ENCODE results near the gene WTAP. TPM values are rescaled to one million over a fixed set of nuclear protein-coding genes. Genes with fewer than 3 reads are reported as not detected.

Gene WTAP
- total and polyA plus RNA-seq, 2 experiments from 2014 or later = 108 to 121 TPM

- ATAC-seq = no peak
- H3K4me3 Mint-ChIP-seq = no peak overlapping the region
Measured at GRCh38 chr6:159805440-159806020, 78.2 kb downstream of the WTAP start.

More at GRCh38 chr6:159805440-159806020, 78.2 kb downstream of the WTAP start:
- Histone ChIP-seq H4K20me1 (replicated peaks; ENCODE audit: insufficient read depth) (no peaks in the 10 kb centered on the region), H3F3A (replicated peaks; ENCODE audit: low read depth) (no peaks in the 10 kb centered on the region), H3K4me2 (no peak overlapping the region), H3K4me3 (no peak overlapping the region), H3K27ac (ENCODE audit: low read depth) (no peak overlapping the region), H3K4me1 (ENCODE audit: insufficient read depth) (no peaks in the 10 kb centered on the region), H3K36me3 (ENCODE audit: insufficient read depth) (no peaks in the 10 kb centered on the region), H3K27me3 (ENCODE audit: insufficient read depth) (no peaks in the 10 kb centered on the region), H2AFZ (no peak overlapping the region), H3K9me2 (ENCODE audit: insufficient read depth) (no peaks in the 10 kb centered on the region), H3K79me2 (replicated peaks; ENCODE audit: insufficient read depth) (no peaks in the 10 kb centered on the region)
- peaks cover 6% of the 10 kb centered on the region for H3K27me3 Mint-ChIP-seq (ENCODE audit: insufficient read depth, low read depth, poor library complexity)
- no peaks in the 10 kb centered on the region for H3K9me3 Mint-ChIP-seq
- no peaks in the 10 kb centered on the region; the same call in 2 of the 3 replicates for H3K36me3 Mint-ChIP-seq (ENCODE audit: low read depth)
- TF ChIP-seq JUNB (IDR thresholded peaks at IDR 0.05; ENCODE audit: unreplicated experiment) = no peak
- TF ChIP-seq NANOG (IDR thresholded peaks at IDR 0.05; ENCODE audit: borderline replicate concordance) = no peak
- no peak for DNase-seq (ENCODE audit: low spot score)
- peaks cover 4% of the 10 kb centered on the region; the same call in 1 of the 3 replicates for H3K4me1 Mint-ChIP-seq
- peak overlapping the region; percentile 47; the same call in 1 of the 2 replicates for H3K27ac Mint-ChIP-seq

Small RNA genes lying within 50 kb of the gene (small RNA-seq; reads per million reads assigned to genes)
- gene RNU4ATAC18P (ENCODE audit: low replicate concordance) (not detected), gene SNORA20 (ENCODE audit: low replicate concordance) (34.5 reads per million, percentile 98 among the genes with 10 or more reads in this experiment), gene SNORA29 (ENCODE audit: low replicate concordance) (not detected)

Other genes starting within 250 kb of the WTAP start
- gene SOD2, start 34.3 kb upstream of the WTAP start, total RNA-seq (2014; rRNA removed; shearing (Covaris generic)) = 73.0 and 97.0 TPM in 2 replicates
- gene SOD2, start 34.3 kb upstream of the WTAP start, polyA plus RNA-seq (2016; fragmentation: Nextera tagmentation; extraction: Ambion mirVana) = 40.2 and 44.1 TPM in 2 replicates
- 104 and 108 TPM in 2 replicates for gene ACAT2, start 34.5 kb downstream of the WTAP start, total RNA-seq (2014; rRNA removed; shearing (Covaris generic))
- 136 and 151 TPM in 2 replicates for gene ACAT2, start 34.5 kb downstream of the WTAP start, polyA plus RNA-seq (2016; fragmentation: Nextera tagmentation; extraction: Ambion mirVana)
- 339 and 346 TPM in 2 replicates for gene TCP1, start 62.1 kb downstream of the WTAP start, total RNA-seq (2014; rRNA removed; shearing (Covaris generic))
- gene TCP1, start 62.1 kb downstream of the WTAP start, polyA plus RNA-seq (2016; fragmentation: Nextera tagmentation; extraction: Ambion mirVana) = 200 and 222 TPM in 2 replicates
- 91.3 and 91.4 TPM in 2 replicates for gene MRPL18, start 63.0 kb downstream of the WTAP start, total RNA-seq (2014; rRNA removed; shearing (Covaris generic))
- gene MRPL18, start 63.0 kb downstream of the WTAP start, polyA plus RNA-seq (2016; fragmentation: Nextera tagmentation; extraction: Ambion mirVana) = 228 and 230 TPM in 2 replicates
- gene PNLDC1, start 72.8 kb downstream of the WTAP start, total RNA-seq (2014; rRNA removed; shearing (Covaris generic)) = 0.12 TPM in 1 of 2 replicates, not detected in the other
- not detected in 2 replicates for gene PNLDC1, start 72.8 kb downstream of the WTAP start, polyA plus RNA-seq (2016; fragmentation: Nextera tagmentation; extraction: Ambion mirVana)
- gene MAS1, start 163.5 kb downstream of the WTAP start, total RNA-seq (2014; rRNA removed; shearing (Covaris generic)) = 0.03 and 0.08 TPM in 2 replicates
- not detected in 2 replicates for gene MAS1, start 163.5 kb downstream of the WTAP start, polyA plus RNA-seq (2016; fragmentation: Nextera tagmentation; extraction: Ambion mirVana)
- gene IGF2R, start 241.6 kb downstream of the WTAP start, total RNA-seq (2014; rRNA removed; shearing (Covaris generic)) = 76.4 and 80.4 TPM in 2 replicates
- 11.7 and 12.5 TPM in 2 replicates for gene IGF2R, start 241.6 kb downstream of the WTAP start, polyA plus RNA-seq (2016; fragmentation: Nextera tagmentation; extraction: Ambion mirVana)

Measured in GM23338 (cell line).